ENCODE results near the gene KCNMA1.

Gene KCNMA1

DNA sequence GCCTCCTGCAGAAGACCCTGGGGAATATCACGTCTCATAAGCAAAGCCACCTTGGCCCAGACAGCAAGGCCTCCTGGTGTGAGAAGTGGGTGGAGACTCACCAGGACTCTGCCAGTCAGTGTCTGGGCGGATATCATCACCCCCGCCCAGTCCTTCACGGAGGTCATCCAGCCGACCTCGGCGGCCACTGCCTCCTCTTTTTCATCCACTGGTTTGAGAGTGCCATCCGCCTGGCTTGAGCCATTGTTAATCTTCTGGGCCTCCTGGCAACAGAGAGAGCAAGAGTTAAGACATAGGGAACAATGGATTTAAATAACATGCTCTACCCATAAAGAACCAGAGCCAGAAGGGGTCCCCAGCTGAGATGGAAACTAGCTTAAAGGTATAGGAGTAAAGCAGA is 233.8 kb downstream of the KCNMA1 start:
- no peak overlapping the region for H3K4me3 ChIP-seq (ENCODE audit: low read length)
- TF ChIP-seq, protein P1, sequence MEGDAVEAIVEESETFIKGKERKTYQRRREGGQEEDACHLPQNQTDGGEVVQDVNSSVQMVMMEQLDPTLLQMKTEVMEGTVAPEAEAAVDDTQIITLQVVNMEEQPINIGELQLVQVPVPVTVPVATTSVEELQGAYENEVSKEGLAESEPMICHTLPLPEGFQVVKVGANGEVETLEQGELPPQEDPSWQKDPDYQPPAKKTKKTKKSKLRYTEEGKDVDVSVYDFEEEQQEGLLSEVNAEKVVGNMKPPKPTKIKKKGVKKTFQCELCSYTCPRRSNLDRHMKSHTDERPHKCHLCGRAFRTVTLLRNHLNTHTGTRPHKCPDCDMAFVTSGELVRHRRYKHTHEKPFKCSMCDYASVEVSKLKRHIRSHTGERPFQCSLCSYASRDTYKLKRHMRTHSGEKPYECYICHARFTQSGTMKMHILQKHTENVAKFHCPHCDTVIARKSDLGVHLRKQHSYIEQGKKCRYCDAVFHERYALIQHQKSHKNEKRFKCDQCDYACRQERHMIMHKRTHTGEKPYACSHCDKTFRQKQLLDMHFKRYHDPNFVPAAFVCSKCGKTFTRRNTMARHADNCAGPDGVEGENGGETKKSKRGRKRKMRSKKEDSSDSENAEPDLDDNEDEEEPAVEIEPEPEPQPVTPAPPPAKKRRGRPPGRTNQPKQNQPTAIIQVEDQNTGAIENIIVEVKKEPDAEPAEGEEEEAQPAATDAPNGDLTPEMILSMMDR (conservative IDR thresholded peaks at IDR 0.05; ENCODE audit: low read depth, low read length) = no peak
- no peak for DNase-seq (ENCODE audit: low read depth)

GRCh38 chr10:77401683-77402082 is 235.9 kb downstream of the KCNMA1 start:
- DNase-seq (ENCODE audit: low read depth) = no peak
- TF ChIP-seq, protein P1 (conservative IDR thresholded peaks at IDR 0.05; ENCODE audit: low read depth, low read length) = no peak
- no peak overlapping the region for H3K4me3 ChIP-seq (ENCODE audit: low read length)

DNA sequence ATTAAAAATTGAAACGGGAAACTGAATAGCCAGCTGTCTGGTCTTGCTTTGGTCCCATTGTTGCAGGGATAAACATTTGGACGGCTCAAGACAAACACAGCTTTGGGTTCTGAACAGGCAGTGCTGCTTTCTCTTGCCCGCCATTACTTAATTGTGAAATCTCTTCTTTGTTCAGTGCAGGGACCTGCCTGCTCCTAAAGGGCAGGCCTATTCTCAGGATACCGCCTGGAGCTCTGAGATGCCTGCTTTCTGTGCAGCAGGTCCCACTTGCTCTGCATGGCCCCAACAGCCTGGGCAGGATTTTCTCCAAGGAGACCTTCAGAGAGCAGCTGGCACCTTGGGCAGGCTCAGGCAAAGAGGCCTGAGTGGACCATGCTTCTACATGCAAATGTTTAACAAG is 237.6 kb downstream of the KCNMA1 start:
- H3K4me3 ChIP-seq (ENCODE audit: low read length) = no peak overlapping the region
- DNase-seq (ENCODE audit: low read depth) = no peak
- TF ChIP-seq, protein P1 (conservative IDR thresholded peaks at IDR 0.05; ENCODE audit: low read depth, low read length) = no peak

DNA sequence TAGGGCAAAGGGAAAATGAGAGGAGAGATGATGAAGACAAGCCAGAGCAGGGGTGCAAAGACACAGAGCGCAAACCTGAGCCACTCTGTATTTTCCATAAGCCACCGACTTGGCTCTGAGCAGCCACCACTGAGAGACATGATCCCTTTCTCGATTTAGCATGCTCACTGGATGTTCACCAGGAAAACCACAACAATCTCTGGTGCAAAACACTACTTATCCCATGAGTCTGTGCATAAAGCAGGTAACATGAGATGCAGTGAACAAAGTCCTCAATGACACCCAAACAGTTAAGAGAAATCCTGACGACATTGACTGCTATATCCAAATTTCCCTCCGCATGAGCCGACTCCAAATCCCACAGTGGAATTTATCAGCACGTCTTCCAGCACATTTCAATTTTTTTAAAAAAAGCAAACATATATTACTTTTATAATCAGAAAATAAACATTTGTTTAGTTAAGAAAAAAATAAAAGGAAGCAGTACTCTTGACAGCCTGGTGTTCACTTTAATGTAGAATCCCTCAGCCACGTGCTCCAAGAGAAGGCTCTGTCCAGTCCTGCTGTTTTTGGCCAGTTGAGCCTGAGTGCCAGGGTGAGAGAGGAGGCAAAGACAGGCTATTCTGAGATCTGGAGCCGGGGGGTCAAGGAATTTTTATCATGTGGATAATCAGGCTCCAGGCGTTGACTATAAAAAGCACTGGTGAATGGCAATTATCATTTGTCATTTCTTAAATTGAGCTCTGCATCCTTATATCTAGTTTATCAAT is 238.4 kb downstream of the KCNMA1 start:
- TF ChIP-seq, protein P1 (conservative IDR thresholded peaks at IDR 0.05; ENCODE audit: low read depth, low read length) = no peak
- DNase-seq (ENCODE audit: low read depth) = no peak
- H3K4me3 ChIP-seq (ENCODE audit: low read length) = no peak overlapping the region

- no peak overlapping the region for H3K4me3 ChIP-seq (ENCODE audit: low read length)
- no peak for DNase-seq (ENCODE audit: low read depth)
- TF ChIP-seq, protein P1 (conservative IDR thresholded peaks at IDR 0.05; ENCODE audit: low read depth, low read length) = no peak
Measured at GRCh38 chr10:77398558-77398957, 239.1 kb downstream of the KCNMA1 start.

- DNase-seq (ENCODE audit: low read depth) = no peak
- TF ChIP-seq, protein P1 (conservative IDR thresholded peaks at IDR 0.05; ENCODE audit: low read depth, low read length) = no peak
- H3K4me3 ChIP-seq (ENCODE audit: low read length) = no peak overlapping the region
Measured at GRCh38 chr10:77397103-77397502, 240.5 kb downstream of the KCNMA1 start.

GRCh38 chr10:77396290-77396689 is 241.3 kb downstream of the KCNMA1 start:
- no peak overlapping the region for H3K4me3 ChIP-seq (ENCODE audit: low read length)
- DNase-seq (ENCODE audit: low read depth) = no peak
- TF ChIP-seq, protein P1 (conservative IDR thresholded peaks at IDR 0.05; ENCODE audit: low read depth, low read length) = no peak

All from retinal pigment epithelial cell (primary cell).